Mesendoderm (in vitro differentiated cells): ENCODE data around the gene SIX2.
"Not testable (repeated sequence)": the region's sequence is repeated elsewhere in the genome, so short reads cannot be mapped to it uniquely, and the experiment has no call there.

ENCODE experiments used
- DNase-seq: peaks from one replicate; pipeline ENCODE4 v3.0.0; 2013
- H2AK5ac ChIP-seq: 2 replicates; pipeline ENCODE4 v1.6.1; 2013; ENCODE audit warnings: low read length, inconsistent platforms
- H2BK120ac ChIP-seq: 2 replicates; pipeline ENCODE4 v1.6.1; 2013; ENCODE audit warnings: low read depth, mild to moderate bottlenecking, low read length, moderate library complexity, mixed read lengths
- H2BK15ac ChIP-seq: replicated peaks from 2 replicates; pipeline ENCODE4 v1.6.1; 2013; ENCODE audit warnings: low read depth, mild to moderate bottlenecking, moderate library complexity
- H2BK5ac ChIP-seq: 2 replicates; pipeline ENCODE4 v1.6.1; 2013; ENCODE audit warnings: low read length, inconsistent platforms
- H3K18ac ChIP-seq: 2 replicates; pipeline ENCODE4 v1.6.1; 2013; ENCODE audit warnings: mild to moderate bottlenecking, low read length, mixed read lengths
- H3K23ac ChIP-seq: one replicate; pipeline ENCODE4 v1.6.1; 2013; ENCODE audit warnings: low read length
- H3K27ac ChIP-seq: 2 replicates; pipeline ENCODE4 v1.5.1; 2013; ENCODE audit warnings: low read depth, mild to moderate bottlenecking, inconsistent platforms, low read length, moderate library complexity
- H3K27me3 ChIP-seq: 2 replicates; pipeline ENCODE4 v1.6.1; 2013; ENCODE audit warnings: low read length, control low read depth, mild to moderate bottlenecking, inconsistent platforms; ENCODE audit not compliant: insufficient read depth, poor library complexity
- H3K36me3 ChIP-seq: 2 replicates; pipeline ENCODE4 v1.6.1; 2013; ENCODE audit warnings: low read length, inconsistent platforms; ENCODE audit not compliant: control insufficient read depth, insufficient read depth
- H3K4ac ChIP-seq: one replicate; pipeline ENCODE4 v1.6.1; 2013; ENCODE audit warnings: low read depth, mild to moderate bottlenecking, low read length, moderate library complexity
- H3K4me1 ChIP-seq: 2 replicates; pipeline ENCODE4 v1.6.1; 2013; ENCODE audit warnings: low read depth, low read length, inconsistent platforms; ENCODE audit not compliant: control insufficient read depth
- H3K4me2 ChIP-seq: 2 replicates; pipeline ENCODE4 v1.6.1; 2013; ENCODE audit warnings: low read length
- H3K4me3 ChIP-seq: 2 replicates; pipeline ENCODE4 v1.5.1; 2013; ENCODE audit warnings: mild to moderate bottlenecking, low read length
- H3K56ac ChIP-seq: one replicate; pipeline ENCODE4 v1.6.1; 2013; ENCODE audit warnings: low read length
- H3K79me1 ChIP-seq: 2 replicates; pipeline ENCODE4 v1.6.1; 2013; ENCODE audit warnings: low read length, inconsistent platforms
- H3K79me2 ChIP-seq: 2 replicates; pipeline ENCODE4 v1.6.1; 2013; ENCODE audit warnings: mild to moderate bottlenecking, low read length; ENCODE audit not compliant: control insufficient read depth, insufficient read depth
- H3K9ac ChIP-seq: 2 replicates; pipeline ENCODE4 v1.6.1; 2013; ENCODE audit warnings: low read length, inconsistent platforms
- H4K5ac ChIP-seq: one replicate; pipeline ENCODE4 v1.6.1; 2013; ENCODE audit warnings: low read length
- H4K8ac ChIP-seq: one replicate; pipeline ENCODE4 v1.6.1; 2013; ENCODE audit warnings: low read depth, mild to moderate bottlenecking, control low read depth, low read length, moderate library complexity
- WGBS: extraction: QIAGEN DNeasy Blood & Tissue Kit; methylation state at CpG from one replicate; pipeline ENCODE4 v1.1.7; 2013; ENCODE audit warnings: low lambda C conversion rate, missing lambda C conversion rate; ENCODE audit not compliant: insufficient coverage; ENCODE audit errors: extremely low coverage; 5-methylcytosine and 5-hydroxymethylcytosine counted together

Gene SIX2

DNA sequence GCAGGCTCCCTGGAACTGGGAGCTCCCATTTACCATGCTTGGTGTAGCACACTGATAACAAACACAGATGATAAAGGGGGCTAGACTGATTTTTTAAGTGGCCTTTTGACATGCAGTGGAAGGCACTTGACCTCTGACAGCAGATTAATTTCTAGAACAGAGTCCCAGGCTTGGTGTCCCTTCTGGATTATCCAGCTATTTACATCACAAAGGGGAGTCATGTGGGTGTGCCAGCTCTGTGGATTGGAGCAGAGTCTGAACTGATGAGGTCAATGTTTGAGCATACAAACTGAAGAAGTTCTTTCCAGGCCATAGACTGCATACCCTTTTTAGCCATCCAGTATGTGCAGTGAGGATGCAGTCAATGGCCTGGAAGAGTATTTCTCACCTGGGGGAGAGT lies 31.5 kb upstream of the SIX2 start:
- Histone ChIP-seq H3K27ac (no peak overlapping the region), H4K8ac (no peak overlapping the region), H3K4me1 (no peaks in the 10 kb centered on the region), H2BK120ac (no peak overlapping the region), H3K79me1 (no peaks in the 10 kb centered on the region), H4K5ac (no peak overlapping the region), H3K79me2 (no peaks in the 10 kb centered on the region), H3K18ac (no peak overlapping the region), H2AK5ac (no peak overlapping the region), H3K23ac (no peak overlapping the region), H2BK15ac (no peak overlapping the region), H3K4me2 (no peak overlapping the region), H3K56ac (no peak overlapping the region), H2BK5ac (no peak overlapping the region), H3K9ac (no peak overlapping the region), H3K4ac (no peak overlapping the region), H3K36me3 (no peaks in the 10 kb centered on the region), H3K4me3 (no peak overlapping the region), H3K27me3 (no peaks in the 10 kb centered on the region)
- peak; percentile 14 for DNase-seq

DNA sequence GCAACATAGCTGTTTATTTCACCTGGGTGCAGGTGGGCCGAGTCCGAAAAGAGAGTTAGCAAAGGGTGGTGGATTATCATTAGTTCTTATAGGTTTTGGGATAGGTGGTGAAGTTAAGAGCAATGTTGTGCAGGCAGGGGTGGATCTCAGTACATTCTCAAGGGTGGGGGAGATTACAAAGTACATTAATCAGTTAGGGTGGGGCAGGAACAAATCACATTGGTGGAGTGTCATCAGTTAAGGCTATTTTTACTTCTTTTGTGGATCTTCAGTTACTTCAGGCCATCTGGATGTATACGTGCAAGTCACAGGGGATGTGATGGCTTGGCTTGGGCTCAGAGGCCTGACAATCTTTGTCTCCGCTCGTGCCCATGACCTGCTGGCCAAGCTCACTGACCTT lies 30.6 kb upstream of the SIX2 start:
- not testable (repeated sequence) for H3K23ac ChIP-seq, H3K27ac ChIP-seq, H2BK5ac ChIP-seq, H3K4me2 ChIP-seq, H4K5ac ChIP-seq, H3K36me3 ChIP-seq, H3K79me2 ChIP-seq, H3K9ac ChIP-seq, H3K4ac ChIP-seq, H3K18ac ChIP-seq, H3K4me1 ChIP-seq, H3K56ac ChIP-seq, DNase-seq, H3K4me3 ChIP-seq, H3K79me1 ChIP-seq, H3K27me3 ChIP-seq, H4K8ac ChIP-seq, H2BK15ac ChIP-seq, H2AK5ac ChIP-seq, H2BK120ac ChIP-seq
- WGBS, result no CpG with 5 or more reads among the region's 5 CpGs

DNA sequence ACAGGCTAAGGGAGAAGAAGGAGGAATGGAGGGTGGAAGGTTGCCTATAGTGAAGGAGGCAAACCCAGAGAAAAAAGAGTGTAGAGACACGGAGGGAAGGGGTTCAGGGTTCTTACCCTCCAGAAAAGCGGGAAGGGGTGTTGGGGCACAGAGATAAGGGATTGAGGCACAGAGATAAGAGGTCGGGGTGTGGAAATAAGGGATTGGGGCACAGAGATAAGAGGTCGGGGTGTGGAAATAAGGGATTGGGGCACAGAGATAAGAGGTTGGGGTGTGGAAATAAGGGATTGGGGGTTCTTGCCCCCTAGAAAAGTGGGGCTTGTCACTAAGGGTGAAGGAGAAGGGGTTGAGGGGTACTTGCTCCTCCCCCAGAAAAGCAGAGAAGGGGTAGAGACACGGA lies 29.6 kb upstream of the SIX2 start:
- not testable (repeated sequence) for H3K56ac ChIP-seq, H3K4ac ChIP-seq, H3K27me3 ChIP-seq, H3K4me3 ChIP-seq, H2BK15ac ChIP-seq, H3K18ac ChIP-seq, H4K8ac ChIP-seq, H2AK5ac ChIP-seq, H3K23ac ChIP-seq, H3K27ac ChIP-seq, H4K5ac ChIP-seq, H3K4me1 ChIP-seq, H3K9ac ChIP-seq, H3K79me2 ChIP-seq, H3K36me3 ChIP-seq, H3K4me2 ChIP-seq, H2BK5ac ChIP-seq, H3K79me1 ChIP-seq, DNase-seq, H2BK120ac ChIP-seq
- no CpG with 5 or more reads among the region's 5 CpGs for WGBS

- H3K36me3 ChIP-seq, result no peaks in the 10 kb centered on the region
- H3K27me3 ChIP-seq, result no peaks in the 10 kb centered on the region
- no peaks in the 10 kb centered on the region for H3K79me1 ChIP-seq
- H3K4me2 ChIP-seq, result no peak overlapping the region
- no peak overlapping the region for H2AK5ac ChIP-seq
- no peak for DNase-seq
- H3K79me2 ChIP-seq, result no peaks in the 10 kb centered on the region
- H3K4me3 ChIP-seq, result no peak overlapping the region
- no peak overlapping the region for H4K8ac ChIP-seq
- H2BK5ac ChIP-seq, result no peak overlapping the region
- no peak overlapping the region for H3K4ac ChIP-seq
- H3K23ac ChIP-seq, result no peak overlapping the region
- H3K18ac ChIP-seq, result no peak overlapping the region
- no CpG with 5 or more reads among the region's 4 CpGs for WGBS
- H3K9ac ChIP-seq, result no peak overlapping the region
- H2BK120ac ChIP-seq, result no peak overlapping the region
- H2BK15ac ChIP-seq, result no peak overlapping the region
- H3K4me1 ChIP-seq, result no peaks in the 10 kb centered on the region
- H3K56ac ChIP-seq, result no peak overlapping the region
- no peak overlapping the region for H3K27ac ChIP-seq
- H4K5ac ChIP-seq, result no peak overlapping the region
Measured at GRCh38 chr2:45033302-45033701, 24.1 kb upstream of the SIX2 start.

GRCh38 chr2:45031028-45031427 lies 21.8 kb upstream of the SIX2 start:
- H3K56ac ChIP-seq, result no peak overlapping the region
- H3K79me2 ChIP-seq, result no peaks in the 10 kb centered on the region
- no peaks in the 10 kb centered on the region for H3K4me1 ChIP-seq
- H3K18ac ChIP-seq, result no peak overlapping the region
- no peak overlapping the region for H2BK5ac ChIP-seq
- H3K4me3 ChIP-seq, result no peak overlapping the region
- H2AK5ac ChIP-seq, result no peak overlapping the region
- no peak overlapping the region for H4K5ac ChIP-seq
- no peak overlapping the region for H4K8ac ChIP-seq
- H3K27me3 ChIP-seq, result no peaks in the 10 kb centered on the region
- H3K23ac ChIP-seq, result no peak overlapping the region
- DNase-seq, result no peak
- H3K79me1 ChIP-seq, result no peaks in the 10 kb centered on the region
- H2BK15ac ChIP-seq, result no peak overlapping the region
- no CpG with 5 or more reads among the region's 3 CpGs for WGBS
- no peaks in the 10 kb centered on the region for H3K36me3 ChIP-seq
- no peak overlapping the region for H3K27ac ChIP-seq
- no peak overlapping the region for H2BK120ac ChIP-seq
- no peak overlapping the region for H3K4ac ChIP-seq
- H3K9ac ChIP-seq, result no peak overlapping the region
- no peak overlapping the region for H3K4me2 ChIP-seq

DNA sequence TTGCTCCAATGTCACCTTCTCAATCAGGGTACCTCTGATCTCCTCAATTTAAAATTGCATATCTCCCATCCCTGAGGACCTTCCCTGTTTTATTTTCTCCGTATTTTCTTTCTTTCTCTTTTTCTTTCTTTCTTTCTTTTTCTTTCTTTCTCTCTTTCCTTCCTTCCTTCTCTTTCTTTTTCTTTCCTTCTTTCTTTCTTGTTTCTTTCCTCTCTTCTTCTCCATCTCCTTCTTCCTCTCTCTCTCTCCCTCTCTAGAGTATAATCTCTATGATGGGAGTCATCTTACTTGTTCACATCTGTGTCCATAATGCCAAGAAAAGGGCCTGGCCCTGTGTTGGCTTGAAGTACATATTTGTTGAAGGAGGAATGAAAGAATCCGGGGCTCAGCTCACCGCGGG lies 21.3 kb upstream of the SIX2 start:
- H3K4me2 ChIP-seq, result no peak overlapping the region
- H2AK5ac ChIP-seq, result no peak overlapping the region
- H3K4me3 ChIP-seq, result no peak overlapping the region
- no peak overlapping the region for H3K18ac ChIP-seq
- H3K56ac ChIP-seq, result no peak overlapping the region
- H2BK15ac ChIP-seq, result no peak overlapping the region
- H3K9ac ChIP-seq, result no peak overlapping the region
- DNase-seq, result no peak
- H4K8ac ChIP-seq, result no peak overlapping the region
- H4K5ac ChIP-seq, result no peak overlapping the region
- no peak overlapping the region for H3K23ac ChIP-seq
- H3K79me1 ChIP-seq, result no peaks in the 10 kb centered on the region
- no peaks in the 10 kb centered on the region for H3K4me1 ChIP-seq
- H2BK120ac ChIP-seq, result no peak overlapping the region
- no peaks in the 10 kb centered on the region for H3K79me2 ChIP-seq
- no CpG with 5 or more reads among the region's 4 CpGs for WGBS
- H3K36me3 ChIP-seq, result no peaks in the 10 kb centered on the region
- H3K27ac ChIP-seq, result no peak overlapping the region
- H2BK5ac ChIP-seq, result no peak overlapping the region
- H3K4ac ChIP-seq, result no peak overlapping the region
- H3K27me3 ChIP-seq, result no peaks in the 10 kb centered on the region
